ENCODE measurements around the gene NMU. TPM values are rescaled to one million over a fixed set of nuclear protein-coding genes. Genes with fewer than 3 reads are reported as not detected.

Gene NMU
- total RNA-seq, 1 experiment from 2014 or later: 0.54 TPM

DNA sequence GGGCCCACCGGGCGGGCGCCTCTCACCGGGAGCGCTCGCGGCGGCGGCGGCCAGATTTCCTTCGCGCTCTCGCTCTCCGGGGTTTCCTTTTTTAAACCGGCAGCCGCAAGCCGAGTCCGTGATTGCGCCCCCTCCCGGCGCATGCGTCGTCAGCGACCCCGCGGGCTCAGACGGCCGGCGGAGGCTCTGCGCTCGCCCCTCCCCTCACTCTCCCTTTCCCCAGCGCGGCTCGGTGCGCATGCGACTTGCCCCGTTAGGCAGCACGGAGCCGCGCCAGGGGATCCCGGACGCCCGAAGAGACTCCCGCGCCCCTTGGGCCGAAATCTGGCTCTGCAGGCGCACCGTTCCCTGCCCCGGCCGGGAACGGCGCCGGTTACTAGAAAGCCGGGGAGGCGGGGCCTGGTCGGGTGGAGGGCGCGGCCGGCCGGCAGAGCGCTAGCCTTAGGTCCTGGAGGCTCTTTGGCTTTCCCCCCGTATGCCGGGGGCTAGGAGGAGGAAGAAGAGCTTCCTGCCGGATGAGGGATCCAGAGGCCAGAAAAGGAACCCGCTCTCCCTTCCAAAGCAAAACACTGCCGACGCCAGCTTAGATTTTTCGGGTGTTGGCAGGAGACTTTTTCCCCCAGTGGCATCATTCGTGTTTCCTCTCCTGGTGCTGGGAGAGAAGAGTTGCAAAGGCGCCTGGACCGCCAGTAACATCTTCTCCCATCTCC is 89.2 kb downstream of the NMU start, which contains the start of gene CLOCK:
Gene CLOCK, minus strand, starts transcription at position 154 of the 710 bp plus-strand sequence. CDS start 64,124 bp downstream, outside the sequence.
- no peaks in the 10 kb centered on the region for H3K27me3 ChIP-seq (ENCODE audit: control insufficient read depth, insufficient read depth, low read length)
- H3K4me1 ChIP-seq (ENCODE audit: control insufficient read depth, insufficient read depth, low read length): peaks cover 20% of the 10 kb centered on the region
- peaks cover 4% of the 10 kb centered on the region; the same call in 1 of the 2 replicates for H3K36me3 ChIP-seq (ENCODE audit: control insufficient read depth, insufficient read depth, low read length)
- H3K27ac ChIP-seq (ENCODE audit: low read length): peak within 1 kb of the TSS; percentile 89
- H3K9me3 ChIP-seq (ENCODE audit: control insufficient read depth, insufficient read depth, low read depth, low read length): no peaks in the 10 kb centered on the region
- in situ Hi-C loops (cut with HindIII; ENCODE audit: low pct_unique_long_range_greater_than_20kb, low sequenced_read_pairs) (no loop called here), intact Hi-C loops (cut with micrococcal nuclease; ENCODE audit: unreplicated experiment) (no loop called here)
- ChIA-PET POLR2A (interaction anchor here (0.6 kb wide), 1 partner anchor 329 kb away, joined by 3 read pairs; no protein-coding TSS in a partner anchor), CTCF (interaction anchor here (0.6 to 0.7 kb wide), 2 partner anchors 111 to 889 kb away, joined by 3 to 4 read pairs; partner anchors contain the start of gene PAICS)
- BruUV-seq (replicated peaks): no TSS peak
- H3K4me3 ChIP-seq (ENCODE audit: low read depth in 2 of 2, low read length in 2 of 2): peak within 1 kb of the TSS; percentile 80 to 84
- peak; percentile 88 for ATAC-seq
- no peak for DNase-seq (ENCODE audit: low read depth, low spot score)
- no peak; the same call in 1 of the 2 replicates for TF ChIP-seq POLR2AphosphoS5 (IDR thresholded peaks at IDR 0.05; ENCODE audit: low read depth, low read length)
- no peak for TF ChIP-seq TCF7L2 (IDR thresholded peaks at IDR 0.05; ENCODE audit: low read depth, low read length)
- peak; percentile 42 for TF ChIP-seq CTCF (IDR thresholded peaks at IDR 0.05)
- TF ChIP-seq SIN3A (IDR thresholded peaks at IDR 0.05; ENCODE audit: borderline replicate concordance, insufficient read depth, low read depth, low read length): peak; percentile 61; the same call in 1 of the 2 replicates
- TF ChIP-seq REST (IDR thresholded peaks at IDR 0.05; ENCODE audit: insufficient read depth in 1 of 2, low read depth in 2 of 2, low read length in 1 of 2): no peak

DNA sequence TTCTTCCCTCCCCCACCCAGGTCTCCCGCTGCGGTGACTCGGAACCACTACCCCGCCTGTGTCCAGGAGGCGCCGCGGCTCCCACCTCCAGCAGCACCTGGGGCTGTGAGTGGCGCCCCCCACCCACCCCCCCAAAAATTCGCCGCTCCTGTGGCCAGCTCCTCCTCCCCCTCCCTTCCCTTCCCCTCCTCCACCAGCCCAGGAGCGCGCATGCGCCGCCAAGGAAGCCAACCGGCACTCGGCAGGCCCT is 89.7 kb downstream of the NMU start:
- ChIA-PET POLR2A (interaction anchor here (0.6 kb wide), 1 partner anchor 330 kb away, joined by 3 read pairs; no protein-coding TSS in a partner anchor), CTCF (interaction anchor here (0.6 to 0.7 kb wide), 2 partner anchors 111 to 890 kb away, joined by 3 to 4 read pairs; partner anchors contain the start of gene PAICS)
- peak; percentile 83 for ATAC-seq
- in situ Hi-C loops (cut with HindIII; ENCODE audit: low pct_unique_long_range_greater_than_20kb, low sequenced_read_pairs) (no loop called here), intact Hi-C loops (cut with micrococcal nuclease; ENCODE audit: unreplicated experiment) (no loop called here)
- no peak for DNase-seq (ENCODE audit: low read depth, low spot score)
- peak overlapping the region; percentile 80 to 84 for H3K4me3 ChIP-seq (ENCODE audit: low read depth in 2 of 2, low read length in 2 of 2)
- H3K27ac ChIP-seq (ENCODE audit: low read length): peak overlapping the region; percentile 89; the same call in 1 of the 2 replicates
- peaks cover 4% of the 10 kb centered on the region; the same call in 1 of the 2 replicates for H3K36me3 ChIP-seq (ENCODE audit: control insufficient read depth, insufficient read depth, low read length)
- no peaks in the 10 kb centered on the region for H3K9me3 ChIP-seq (ENCODE audit: control insufficient read depth, insufficient read depth, low read depth, low read length)
- no TSS peak for BruUV-seq (replicated peaks)
- no peaks in the 10 kb centered on the region for H3K27me3 ChIP-seq (ENCODE audit: control insufficient read depth, insufficient read depth, low read length)
- no peak; the same call in 1 of the 2 replicates for TF ChIP-seq POLR2AphosphoS5 (IDR thresholded peaks at IDR 0.05; ENCODE audit: low read depth, low read length)
- TF ChIP-seq SIN3A (IDR thresholded peaks at IDR 0.05; ENCODE audit: borderline replicate concordance, insufficient read depth, low read depth, low read length): no peak
- no peak for TF ChIP-seq CTCF (IDR thresholded peaks at IDR 0.05)
- no peak for TF ChIP-seq REST (IDR thresholded peaks at IDR 0.05; ENCODE audit: insufficient read depth in 1 of 2, low read depth in 2 of 2, low read length in 1 of 2)
- no peak for TF ChIP-seq TCF7L2 (IDR thresholded peaks at IDR 0.05; ENCODE audit: low read depth, low read length)
- peaks cover 20% of the 10 kb centered on the region for H3K4me1 ChIP-seq (ENCODE audit: control insufficient read depth, insufficient read depth, low read length)
